GM12878 (cell line): ENCODE data around the gene ICE1. TPM values are rescaled to one million over a fixed set of nuclear protein-coding genes. Genes with fewer than 3 reads are reported as not detected.

Source experiments
- ATAC-seq: fragments of 200-7000 bp; cut with Tn5 transposase; 3 replicates; pipeline ENCODE4 v1.9.1; 2020; ENCODE audit warnings: mild to moderate bottlenecking, moderate library complexity
- BruUV-seq: library from RNA; stranded (reverse); fragments of 400-500 nt; replicated peaks from 2 replicates; lab custom pipeline; 2021; lab: Mats Ljungman, UMichigan
- CTCF ChIA-PET: fragments of 300-600 bp; sonication (Branson Sonifier 250); formaldehyde crosslinking; extraction: SDS; loops from one replicate; lab custom pipeline; 2021; ENCODE audit warnings: inconsistent platforms; lab: Yijun Ruan, JAX
- POLR2A ChIA-PET: fragments of 350-600 bp; formaldehyde crosslinking; extraction: SDS; loops from one replicate; lab custom pipeline; 2021; ENCODE audit warnings: inconsistent platforms; lab: Charles Lee
- RAD21 ChIA-PET: fragments of 300-600 bp; sonication (Branson Sonifier 250); formaldehyde crosslinking; loops from one replicate; lab custom pipeline; 2023; ENCODE audit warnings: antibody characterized with exemption; ENCODE audit not compliant: unreplicated experiment; lab: Charles Lee
- SMC1A ChIA-PET: fragments of 300-600 bp; sonication (Branson Sonifier 250); formaldehyde crosslinking; loops from one replicate; lab custom pipeline; 2023; ENCODE audit not compliant: unreplicated experiment, uncharacterized antibody; lab: Charles Lee
- DNase-seq: peaks from one replicate; pipeline ENCODE4 v3.0.0-alpha.2; 2011; ENCODE audit warnings: low read depth, low spot score
- FAIRE-seq: peaks from 3 replicates; lab custom pipeline; 2011; peaks lifted over from hg19 to GRCh38; lab: Jason Lieb, UNC
- H2AFZ ChIP-seq: 2 replicates; pipeline ENCODE4 v1.6.0; 2011; ENCODE audit warnings: low read depth, low read length, control low read depth; ENCODE audit not compliant: control insufficient read depth
- H3K27ac ChIP-seq: 2 replicates; pipeline ENCODE4 v1.5.1; 2011; ENCODE audit warnings: control low read depth; ENCODE audit not compliant: control insufficient read depth, insufficient read depth
- H3K27me3 ChIP-seq, 2 experiments: replicated peaks in 1 of 2; 2 replicates each; pipeline versions ENCODE4 v1.6.0 to v1.6.1; 2011; ENCODE audit warnings: low read length in 1 of 2; ENCODE audit not compliant: control insufficient read depth in 2 of 2, insufficient read depth in 2 of 2
- H3K36me3 ChIP-seq, 2 experiments: 2 replicates each; pipeline ENCODE4 v1.5.1; 2011; ENCODE audit warnings: low read length in 1 of 2; ENCODE audit not compliant: control insufficient read depth in 2 of 2, insufficient read depth in 2 of 2
- H3K4me1 ChIP-seq: 2 replicates; pipeline ENCODE4 v1.6.1; 2011; ENCODE audit warnings: mild to moderate bottlenecking, low read length, moderate library complexity, mixed read lengths; ENCODE audit not compliant: control insufficient read depth, insufficient read depth
- H3K4me2 ChIP-seq: 2 replicates; pipeline ENCODE4 v1.6.0; 2011; ENCODE audit warnings: control low read depth; ENCODE audit not compliant: control insufficient read depth, insufficient read depth
- H3K4me3 ChIP-seq: fragments of 200-600 bp; sonication (generic); 2 replicates; pipeline ENCODE4 v1.5.1; 2016
- H3K79me2 ChIP-seq: 2 replicates; pipeline ENCODE4 v1.6.0; 2011; ENCODE audit warnings: low read length; ENCODE audit not compliant: control insufficient read depth, insufficient read depth
- H3K9ac ChIP-seq: 2 replicates; pipeline ENCODE4 v1.8.0; 2011; ENCODE audit warnings: low read length, control low read depth, mixed read lengths; ENCODE audit not compliant: control insufficient read depth, insufficient read depth
- H3K9me3 ChIP-seq: replicated peaks from 3 replicates; pipeline ENCODE4 v1.5.1; 2011; ENCODE audit warnings: mild to moderate bottlenecking, low read length; ENCODE audit not compliant: control insufficient read depth, insufficient read depth
- H4K20me1 ChIP-seq: 2 replicates; pipeline ENCODE4 v1.6.0; 2011; ENCODE audit not compliant: control insufficient read depth, insufficient read depth
- BRCA1 ChIP-seq: IDR thresholded peaks from 2 replicates; pipeline ENCODE4 v1.6.1; 2011; ENCODE audit warnings: low read depth, low read length, improper control_type of control experiment
- CBFB ChIP-seq: IDR thresholded peaks from 2 replicates; pipeline ENCODE4 v1.6.1; 2016; ENCODE audit warnings: antibody characterized with exemption, low read depth
- DPF2 ChIP-seq: fragments of 450-650 bp; IDR thresholded peaks from 2 replicates; pipeline ENCODE4 v1.6.1; 2017; ENCODE audit warnings: mild to moderate bottlenecking
- ELK1 ChIP-seq: IDR thresholded peaks from 2 replicates; pipeline ENCODE4 v1.6.1; 2012; ENCODE audit warnings: low read depth, low read length, improper control_type of control experiment
- ETV6 ChIP-seq, 2 experiments: fragments of 450-650 bp in 1 of 2; IDR thresholded peaks in 1 of 2; conservative IDR thresholded peaks in 1 of 2; 2 replicates each; pipeline ENCODE4 v1.6.1; 2014; ENCODE audit warnings: antibody characterized with exemption in 1 of 2, borderline replicate concordance in 1 of 2, low read depth in 1 of 2, mild to moderate bottlenecking in 1 of 2, moderate library complexity in 1 of 2
- NFYB ChIP-seq: IDR thresholded peaks from 2 replicates; pipeline ENCODE4 v1.6.1; 2011; ENCODE audit warnings: low read depth, mild to moderate bottlenecking, low read length, improper control_type of control experiment, moderate library complexity; ENCODE audit not compliant: insufficient read depth
- POLR2AphosphoS2 ChIP-seq: IDR thresholded peaks from 2 replicates; pipeline ENCODE4 v1.6.1; 2011; ENCODE audit warnings: low read depth, mild to moderate bottlenecking, low read length, improper control_type of control experiment, moderate library complexity
- POLR2AphosphoS5 ChIP-seq: IDR thresholded peaks from 2 replicates; pipeline ENCODE4 v1.6.1; 2011; ENCODE audit warnings: mild to moderate bottlenecking, low read length, inconsistent platforms
- RBBP5 ChIP-seq: fragments of 200-600 bp; sonication (generic); conservative IDR thresholded peaks from 2 replicates; pipeline ENCODE4 v1.6.1; 2016
- RUNX3 ChIP-seq: IDR thresholded peaks from 2 replicates; pipeline ENCODE4 v1.6.1; 2012; ENCODE audit warnings: low read length, inconsistent platforms
- SIN3A ChIP-seq: IDR thresholded peaks from 2 replicates; pipeline ENCODE4 v1.6.1; 2012; ENCODE audit warnings: low read depth, low read length, improper control_type of control experiment
- SMAD1 ChIP-seq: fragments of 450-650 bp; IDR thresholded peaks from 2 replicates; pipeline ENCODE4 v1.6.1; 2018; ENCODE audit warnings: mild to moderate bottlenecking, low read depth; ENCODE audit not compliant: partially characterized antibody
- SMAD5 ChIP-seq: IDR thresholded peaks from 2 replicates; pipeline ENCODE4 v1.6.1; 2016; ENCODE audit warnings: antibody characterized with exemption, low read depth
- SREBF1 ChIP-seq: IDR thresholded peaks from 2 replicates; pipeline ENCODE4 v1.6.1; 2012; ENCODE audit warnings: mild to moderate bottlenecking, low read length
- WGBS: methylation state at CpG from one replicate; pipeline ENCODE4 v1.1.6; 2016; ENCODE audit warnings: low lambda C conversion rate; ENCODE audit not compliant: insufficient replicate concordance, insufficient coverage; ENCODE audit errors: missing lambda C conversion rate; 5-methylcytosine and 5-hydroxymethylcytosine counted together
- in situ Hi-C: fragments of 300-500 bp; cut with MboI; formaldehyde crosslinking; loops from 9 replicates; pipeline ENCODE4 v1.14.3; 2018; ENCODE audit warnings: mixed read lengths
- intact Hi-C: fragments of 100-400 bp; cut with micrococcal nuclease; formaldehyde crosslinking; loops from one replicate; pipeline ENCODE4 v1.14.2; 2022; ENCODE audit not compliant: unreplicated experiment
- polyA plus RNA-seq, 11 experiments: library from polyadenylated mRNA; depleted of rRNA in 4 of 11; unstranded in 6 of 11; stranded (reverse) in 5 of 11; fragments of >200 nt; fragmentation: Nextera tagmentation in 4 of 11; fragmentation: Illumina TruSeq in 1 of 11; extraction: Ambion mirVana in 4 of 11; extraction: Trizol in 1 of 11; gene quantifications; 1 replicate in 1 of 11; 2 replicates in 10 of 11; pipeline versions ENCODE4 v1.2.1 to v1.2.3, GENCODE V29; 2011 to 2016; ENCODE audit warnings: inconsistent platforms in 2 of 11, missing spikeins in 2 of 11, low read depth in 1 of 11
- total RNA-seq, 4 experiments: library from RNA; depleted of rRNA in 3 of 4; stranded (reverse); fragments of >200 nt in 3 of 4; fragmentation: Illumina TruSeq in 1 of 4; extraction: Trizol in 1 of 4; gene quantifications; 2 replicates each; pipeline versions ENCODE4 v1.2.1 to v1.2.3, GENCODE V29; 2013 to 2021
- TF ChIP-seq, protein P1 (sequence below): IDR thresholded peaks from 2 replicates; pipeline ENCODE4 v1.6.1; 2012; ENCODE audit warnings: low read length, inconsistent platforms
- TF ChIP-seq, protein P2 (sequence below): fragments of 450-650 bp; IDR thresholded peaks from 2 replicates; pipeline ENCODE4 v1.6.1; 2016; ENCODE audit warnings: mild to moderate bottlenecking

The ICE1 gene
- total and polyA plus RNA-seq, 10 of the 15 experiments (the other 5 are each of a cell fraction or from before 2014, with no cell fraction given), result 3.8 to 31.4 (median 18.9) TPM

DNA sequence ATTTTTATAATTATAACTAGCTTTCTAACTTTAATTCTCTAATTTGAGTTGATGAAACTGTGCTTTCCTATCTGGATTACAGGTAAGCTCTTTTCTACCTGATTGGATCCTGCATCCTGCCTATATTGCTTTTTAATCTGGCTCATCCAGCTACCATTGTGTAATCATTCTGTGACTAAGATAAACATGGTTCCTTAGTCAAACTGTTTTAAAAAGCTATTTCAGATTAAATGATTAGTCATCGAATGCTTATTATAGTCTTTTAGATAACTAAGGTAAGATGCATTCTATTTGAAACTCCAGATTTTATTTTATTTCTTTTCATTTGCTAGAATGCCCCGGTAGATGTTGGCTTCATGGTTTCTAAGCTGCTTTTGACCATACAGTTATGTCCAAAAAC is 50.7 kb downstream of the ICE1 start (continued):
- no peak for TF ChIP-seq ETV6 (conservative IDR thresholded peaks at IDR 0.05 in 1 of 2, IDR thresholded peaks at IDR 0.05 in 1 of 2; ENCODE audit: borderline replicate concordance in 1 of 2, low read depth in 1 of 2)

DNA sequence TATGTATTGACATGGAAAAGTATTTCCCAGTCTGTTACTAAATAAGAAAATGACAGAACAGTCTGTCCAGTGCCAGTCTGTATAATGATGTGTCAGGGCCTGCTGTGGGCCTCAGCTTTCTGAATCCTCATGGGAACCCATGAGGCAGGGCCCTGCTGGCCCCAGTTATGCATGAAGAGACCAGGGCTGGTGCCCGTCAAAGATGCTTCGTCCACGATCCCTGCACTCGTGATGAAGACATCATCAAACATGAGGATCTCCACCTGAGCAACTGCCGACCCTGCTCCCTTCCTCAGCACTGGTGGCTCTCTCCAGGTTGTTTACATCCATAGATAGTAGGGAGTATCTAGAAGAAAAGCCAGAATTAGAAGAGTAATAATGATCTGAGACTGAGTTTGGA is 52.5 kb downstream of the ICE1 start:
- ChIA-PET RAD21 (no interaction called here), SMC1A (interaction anchor here (0.7 kb wide), 1 partner anchor 629 kb away, joined by 3 read pairs; no protein-coding TSS in a partner anchor), POLR2A (no interaction called here), CTCF (no interaction called here)
- WGBS, result 95% methylated on average over 5 of the region's 5 CpGs
- in situ Hi-C loops, result loop anchor here (25.0 kb wide), 1 partner anchor 1112 kb away; no protein-coding TSS in a partner anchor
- H3K4me1 ChIP-seq, result no peaks in the 10 kb centered on the region
- peaks cover 4 to 11% of the 10 kb centered on the region in 2 experiments for H3K36me3 ChIP-seq
- no peak overlapping the region for H3K27ac ChIP-seq
- intact Hi-C loops, result no loop called here
- H3K4me2 ChIP-seq, result no peak overlapping the region
- TF ChIP-seq SIN3A (no peak), RUNX3 (no peak), DPF2 (no peak), SMAD1 (no peak), ELK1 (no peak), POLR2AphosphoS2 (no peak), RBBP5 (no peak), CBFB (no peak), POLR2AphosphoS5 (no peak), SREBF1 (no peak), NFYB (no peak), SMAD5 (no peak), BRCA1 (no peak)
- TF ChIP-seq, protein P1, sequence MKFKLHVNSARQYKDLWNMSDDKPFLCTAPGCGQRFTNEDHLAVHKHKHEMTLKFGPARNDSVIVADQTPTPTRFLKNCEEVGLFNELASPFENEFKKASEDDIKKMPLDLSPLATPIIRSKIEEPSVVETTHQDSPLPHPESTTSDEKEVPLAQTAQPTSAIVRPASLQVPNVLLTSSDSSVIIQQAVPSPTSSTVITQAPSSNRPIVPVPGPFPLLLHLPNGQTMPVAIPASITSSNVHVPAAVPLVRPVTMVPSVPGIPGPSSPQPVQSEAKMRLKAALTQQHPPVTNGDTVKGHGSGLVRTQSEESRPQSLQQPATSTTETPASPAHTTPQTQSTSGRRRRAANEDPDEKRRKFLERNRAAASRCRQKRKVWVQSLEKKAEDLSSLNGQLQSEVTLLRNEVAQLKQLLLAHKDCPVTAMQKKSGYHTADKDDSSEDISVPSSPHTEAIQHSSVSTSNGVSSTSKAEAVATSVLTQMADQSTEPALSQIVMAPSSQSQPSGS, result no peak
- TF ChIP-seq, protein P2, sequence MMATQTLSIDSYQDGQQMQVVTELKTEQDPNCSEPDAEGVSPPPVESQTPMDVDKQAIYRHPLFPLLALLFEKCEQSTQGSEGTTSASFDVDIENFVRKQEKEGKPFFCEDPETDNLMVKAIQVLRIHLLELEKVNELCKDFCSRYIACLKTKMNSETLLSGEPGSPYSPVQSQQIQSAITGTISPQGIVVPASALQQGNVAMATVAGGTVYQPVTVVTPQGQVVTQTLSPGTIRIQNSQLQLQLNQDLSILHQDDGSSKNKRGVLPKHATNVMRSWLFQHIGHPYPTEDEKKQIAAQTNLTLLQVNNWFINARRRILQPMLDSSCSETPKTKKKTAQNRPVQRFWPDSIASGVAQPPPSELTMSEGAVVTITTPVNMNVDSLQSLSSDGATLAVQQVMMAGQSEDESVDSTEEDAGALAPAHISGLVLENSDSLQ, result no peak
- no peak overlapping the region for H2AFZ ChIP-seq
- no peak overlapping the region for H3K4me3 ChIP-seq
- H3K9ac ChIP-seq, result no peak overlapping the region
- no peaks in the 10 kb centered on the region; the same call in 2 of the 3 replicates for H3K9me3 ChIP-seq
- DNase-seq (no peak), FAIRE-seq (no peak), ATAC-seq (no peak)
- H3K79me2 ChIP-seq, result no peaks in the 10 kb centered on the region
- no TSS peak for BruUV-seq
- no peaks in the 10 kb centered on the region for H4K20me1 ChIP-seq
- H3K27me3 ChIP-seq, result no peaks in the 10 kb centered on the region
